HG03025 (cell line): ENCODE results near the gene ANK3.

ENCODE experiments used
- ATAC-seq: cut with Tn5 transposase; IDR thresholded peaks from one replicate; pipeline ENCODE4 v1.9.1; 2021; ENCODE audit warnings: mild to moderate bottlenecking, moderate library complexity; ENCODE audit not compliant: unreplicated experiment, low FRiP score

The ANK3 gene

DNA sequence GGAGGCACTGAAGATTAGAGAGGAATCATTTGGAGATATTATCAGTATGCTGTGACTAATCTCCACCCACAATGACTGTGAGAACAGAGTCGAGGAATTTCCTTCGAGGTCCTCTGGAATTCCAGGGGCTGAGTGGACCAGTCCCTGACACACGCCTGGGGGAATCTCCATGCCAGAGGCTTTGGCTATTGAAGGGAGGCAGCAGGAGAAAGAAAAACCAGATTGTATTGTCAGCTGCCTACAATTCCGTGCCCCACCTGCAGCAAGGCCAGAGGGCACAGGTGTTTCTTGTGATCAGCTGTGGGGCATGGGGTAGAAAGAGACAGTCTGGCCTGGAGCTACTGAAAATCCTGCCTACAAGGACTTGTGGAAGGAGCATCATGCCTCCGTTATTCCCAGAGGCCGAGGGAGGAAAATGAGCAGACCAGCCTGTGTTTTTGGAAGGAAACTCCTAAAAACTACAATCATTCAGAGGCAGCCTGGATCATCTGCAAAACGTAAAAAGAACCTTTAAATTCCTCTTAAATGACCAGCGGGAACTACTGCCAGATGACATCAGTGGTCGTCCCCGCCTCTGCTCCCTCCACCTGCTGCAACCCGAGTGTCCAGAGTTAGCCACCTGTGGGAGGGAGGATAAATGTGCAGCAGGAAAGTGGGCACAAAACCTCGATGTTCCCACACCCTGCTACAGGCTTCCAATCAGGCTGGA is 25.4 kb upstream of the ANK3 start:
- no peak for ATAC-seq

DNA sequence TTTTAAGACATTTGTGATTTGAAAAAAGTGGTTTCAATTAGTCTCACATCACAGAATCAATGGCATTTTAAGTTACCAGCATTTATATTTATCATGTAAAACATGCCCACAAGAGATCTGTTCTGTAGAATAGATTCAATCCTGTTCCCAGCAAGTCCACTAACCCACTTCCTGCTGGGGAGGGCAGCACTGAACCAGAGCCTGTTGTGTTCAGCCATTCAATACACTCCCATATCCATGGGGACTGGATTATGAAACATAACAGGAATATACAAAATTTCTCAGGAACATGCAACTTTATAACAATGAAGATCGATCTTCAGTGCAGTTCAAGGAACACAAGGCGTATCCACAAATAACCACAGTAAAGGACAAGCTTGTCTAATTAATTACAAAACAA is 24.4 kb upstream of the ANK3 start:
- no peak for ATAC-seq

DNA sequence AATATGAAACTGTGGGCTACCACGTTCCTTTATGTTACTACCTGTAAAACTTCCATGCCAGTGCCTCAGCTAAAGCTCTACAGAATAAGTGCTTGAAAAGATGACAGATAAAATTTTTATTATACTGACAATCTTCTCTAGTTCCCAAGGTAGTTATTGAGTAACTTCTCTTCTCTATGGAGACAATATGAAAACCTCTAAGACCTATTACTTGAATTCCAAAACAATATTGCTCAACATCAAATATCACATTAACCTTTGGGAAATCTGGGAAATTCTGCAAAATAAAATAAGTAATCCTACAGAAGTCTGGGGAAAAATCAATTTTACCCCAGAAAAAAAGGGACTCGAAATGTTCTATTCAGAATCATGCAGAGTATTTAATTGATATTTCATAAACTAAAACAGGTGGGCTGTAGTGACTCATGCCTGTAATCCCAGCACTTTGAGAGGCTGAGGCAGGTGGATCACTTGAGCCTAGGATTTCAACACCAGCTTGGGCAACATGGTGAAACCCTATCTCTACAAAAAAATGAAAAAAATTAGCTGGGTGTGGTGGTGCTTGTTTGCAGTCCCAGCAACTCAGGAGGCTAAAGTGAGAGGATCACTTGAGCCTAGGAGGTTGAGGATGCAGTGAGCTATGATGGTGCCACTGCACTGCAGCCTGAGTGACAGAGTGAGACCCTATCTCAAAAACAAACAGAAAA is 23.8 kb upstream of the ANK3 start:
- no peak for ATAC-seq

- no peak for ATAC-seq
These were observed 21.3 kb upstream of the ANK3 start for GRCh38 chr10:60410970-60411369.

GRCh38 chr10:60409202-60409601 is 19.5 kb upstream of the ANK3 start:
- no peak for ATAC-seq

DNA sequence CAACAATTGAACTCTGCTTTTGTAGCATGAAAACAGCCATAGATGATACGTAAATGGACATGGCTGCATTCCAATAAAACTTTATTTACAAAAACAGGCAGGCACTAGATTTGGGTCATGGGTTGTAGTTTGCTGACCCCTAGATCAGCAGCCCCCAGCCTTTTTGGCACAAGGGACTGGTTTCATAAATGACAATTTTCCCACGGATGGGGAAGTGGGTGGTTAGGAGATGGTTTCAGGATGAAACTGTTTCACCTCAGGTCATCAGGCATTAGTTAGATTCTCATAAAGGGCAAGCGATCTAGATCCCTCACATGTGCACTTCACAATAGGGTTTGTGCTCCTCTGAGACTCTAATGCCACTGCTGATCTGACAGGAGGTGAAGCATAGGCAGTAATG is 16.5 kb upstream of the ANK3 start:
- ATAC-seq, result no peak

DNA sequence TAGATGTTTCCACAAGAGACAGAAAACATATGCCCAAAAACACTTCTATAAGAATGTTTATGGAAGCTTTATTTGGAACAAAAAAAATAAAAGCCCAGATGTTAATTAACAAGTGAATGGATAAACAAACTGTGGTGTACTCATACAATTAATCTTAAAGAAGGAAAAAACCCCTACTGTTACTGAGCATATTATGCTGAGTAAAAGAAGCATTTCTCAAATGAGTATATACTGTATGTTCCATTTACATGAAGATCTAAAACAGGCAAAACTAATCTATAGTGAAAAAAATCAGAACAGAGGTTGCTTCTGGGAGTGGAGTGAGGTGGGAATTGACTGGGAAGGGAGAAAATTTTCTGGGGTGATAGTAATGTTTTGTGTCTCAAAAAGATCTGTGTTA is 15.5 kb upstream of the ANK3 start:
- no peak for ATAC-seq

DNA sequence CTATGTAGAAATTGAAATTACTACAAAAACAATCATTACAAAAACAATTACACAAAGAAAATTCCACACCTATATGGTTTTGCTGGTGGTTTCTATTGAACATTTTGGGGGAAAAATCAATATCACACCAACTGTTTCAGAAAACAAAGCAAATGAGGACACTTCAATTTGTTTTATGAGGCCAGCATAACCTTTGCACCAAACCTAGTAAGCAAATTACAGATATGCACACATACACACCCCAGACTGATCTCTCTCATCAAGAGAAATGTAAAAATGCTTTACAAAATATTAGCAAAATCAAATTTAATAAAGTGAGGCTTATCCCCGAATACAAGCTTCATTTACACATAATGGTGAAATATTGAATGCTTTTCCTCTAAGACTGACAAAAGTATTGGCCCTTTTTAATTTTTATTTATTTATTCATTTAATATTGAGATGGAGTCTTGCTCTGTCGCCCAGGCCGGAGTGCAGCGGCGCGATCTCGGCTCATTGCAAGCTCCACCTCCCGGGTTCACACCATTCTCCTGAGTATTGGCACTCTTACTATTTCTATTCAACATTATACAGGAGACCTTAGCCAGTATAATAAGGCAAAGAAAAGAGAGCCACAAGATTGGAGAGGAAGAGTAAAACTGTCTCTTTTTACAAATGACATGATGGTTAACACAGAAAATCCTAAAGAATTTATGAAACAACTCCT is 13.6 kb upstream of the ANK3 start:
- no peak for ATAC-seq

- ATAC-seq, result no peak
These were observed 10.7 kb upstream of the ANK3 start for GRCh38 chr10:60400366-60400765.

- no peak for ATAC-seq
These were observed 9.7 kb upstream of the ANK3 start for GRCh38 chr10:60399328-60399727.

- no peak for ATAC-seq
These were observed 8.1 kb upstream of the ANK3 start for GRCh38 chr10:60397792-60398191.

DNA sequence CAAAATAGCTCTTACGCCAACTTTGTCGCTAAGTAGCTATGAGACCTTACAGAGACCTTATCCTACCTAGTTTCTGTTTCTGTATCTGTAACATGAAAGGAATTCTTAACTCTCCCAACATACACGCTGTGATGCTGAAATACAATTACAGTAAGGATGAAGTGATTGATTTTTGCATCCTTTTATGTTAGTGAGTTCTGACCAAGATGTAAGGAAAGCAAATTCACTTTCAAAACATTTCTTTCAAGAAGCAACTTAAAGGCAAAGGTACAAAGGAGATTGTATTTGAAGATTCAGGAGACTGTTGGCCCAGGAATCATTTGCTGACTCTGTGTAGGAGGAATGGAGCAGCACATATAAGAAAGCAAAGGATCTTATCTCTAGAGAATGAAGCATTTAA is 7.1 kb upstream of the ANK3 start:
- no peak for ATAC-seq

DNA sequence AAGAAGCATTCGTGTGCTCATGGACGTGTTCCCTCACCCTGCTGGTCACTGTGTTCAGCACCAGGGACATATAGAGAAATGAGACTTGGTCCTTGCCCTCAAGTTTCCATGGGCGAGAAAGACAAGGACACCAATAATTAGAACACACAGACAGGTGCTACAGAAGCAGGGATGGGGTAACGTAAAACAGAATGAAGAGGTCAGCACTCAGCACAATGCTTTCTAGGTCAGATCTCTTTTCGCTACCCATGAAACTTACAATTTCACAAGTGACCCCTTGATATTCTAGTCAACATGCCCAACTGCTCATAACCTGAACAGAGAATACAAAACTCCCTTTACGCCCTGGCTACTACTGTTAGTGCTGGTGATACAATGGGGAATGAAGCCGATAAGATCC is 6.0 kb upstream of the ANK3 start:
- ATAC-seq, result no peak

DNA sequence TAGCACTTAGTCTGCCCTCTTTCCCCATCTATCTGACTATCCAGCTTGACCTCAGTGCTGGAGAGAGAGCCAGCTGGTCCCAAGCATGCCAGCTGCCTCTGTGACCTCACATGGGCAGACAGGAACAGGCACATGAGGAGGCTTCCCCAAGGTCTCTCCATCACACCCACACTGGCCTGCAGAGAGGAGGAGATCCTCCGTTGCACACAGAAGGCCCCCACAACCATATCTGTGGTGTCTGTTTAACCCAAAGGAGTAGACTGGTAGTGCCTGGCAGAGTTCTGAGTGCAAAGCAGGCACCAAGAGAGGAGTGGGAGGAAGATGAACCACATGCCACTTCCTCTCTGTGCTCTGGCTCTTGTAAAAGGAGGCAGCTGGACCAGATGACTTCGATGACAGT is 4.8 kb upstream of the ANK3 start:
- ATAC-seq, result no peak

- ATAC-seq, result no peak
These were observed 550 bp upstream of the ANK3 start for GRCh38 chr10:60390224-60390626.

- ATAC-seq, result no peak
These were observed 870 bp downstream of the ANK3 start for GRCh38 chr10:60388709-60389301.

- ATAC-seq, result no peak
These were observed 1.5 kb downstream of the ANK3 start for GRCh38 chr10:60388116-60388625.

DNA sequence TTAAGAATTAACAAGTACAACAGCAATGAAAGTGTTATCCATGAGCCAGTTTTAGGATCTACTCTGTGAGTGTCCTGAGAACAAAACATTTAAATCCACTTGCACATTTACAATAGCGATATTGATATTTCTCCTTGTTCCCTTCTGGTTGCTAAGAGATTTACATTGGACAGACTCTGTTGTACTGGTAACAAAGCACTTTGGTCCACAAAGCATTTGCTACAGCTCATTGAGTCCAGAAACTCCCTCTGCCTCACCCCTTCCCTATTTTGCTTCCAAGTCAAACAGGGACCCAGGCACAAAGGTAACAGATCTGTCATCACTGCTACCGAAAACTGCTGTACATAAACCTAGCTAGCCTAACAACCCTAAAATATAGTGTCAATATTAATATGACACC is 2.1 kb downstream of the ANK3 start:
- ATAC-seq, result no peak

DNA sequence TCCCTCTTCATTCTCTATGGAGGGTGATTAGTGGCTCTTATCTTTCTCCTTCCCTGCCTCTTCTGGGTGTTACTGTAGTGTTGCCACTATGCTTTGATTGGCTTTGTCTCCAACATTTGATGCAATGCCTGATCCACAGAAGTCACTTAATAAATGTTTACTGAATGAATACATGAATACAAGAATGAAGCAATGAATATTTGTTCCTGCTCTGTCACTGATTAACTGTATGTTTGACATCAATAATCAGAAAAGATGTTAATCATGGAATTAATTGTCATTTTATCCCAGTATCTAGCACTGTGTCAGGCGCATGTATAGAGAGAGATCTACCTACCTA is 4.3 kb downstream of the ANK3 start:
- ATAC-seq, result no peak

GRCh38 chr10:60384708-60385398 is 4.8 kb downstream of the ANK3 start:
- ATAC-seq, result no peak

DNA sequence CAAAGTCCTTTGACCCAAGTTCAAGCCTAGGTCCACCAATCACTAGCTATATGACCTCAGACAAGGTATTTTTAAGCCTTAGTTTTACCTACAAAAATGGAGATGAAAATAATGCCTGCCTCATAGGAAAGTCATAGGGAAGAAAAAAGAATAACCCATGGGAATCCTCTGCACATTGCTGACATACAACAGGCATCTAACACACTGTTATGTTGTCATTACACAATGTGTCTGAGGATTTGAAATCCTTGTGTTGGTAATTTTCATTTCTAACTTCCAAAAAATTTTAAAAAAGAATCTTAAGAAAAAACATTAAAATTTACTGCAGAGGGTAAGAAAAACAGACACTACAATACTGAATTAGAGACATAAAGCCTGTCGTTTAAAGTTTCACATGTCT is 5.7 kb downstream of the ANK3 start:
- ATAC-seq, result no peak
